ENCODE measurements around the gene MSRB3. TPM values are rescaled to one million over a fixed set of nuclear protein-coding genes. Genes with fewer than 3 reads are reported as not detected.

Gene MSRB3
- total RNA-seq, 1 donor from 2014 or later = not detected

DNA sequence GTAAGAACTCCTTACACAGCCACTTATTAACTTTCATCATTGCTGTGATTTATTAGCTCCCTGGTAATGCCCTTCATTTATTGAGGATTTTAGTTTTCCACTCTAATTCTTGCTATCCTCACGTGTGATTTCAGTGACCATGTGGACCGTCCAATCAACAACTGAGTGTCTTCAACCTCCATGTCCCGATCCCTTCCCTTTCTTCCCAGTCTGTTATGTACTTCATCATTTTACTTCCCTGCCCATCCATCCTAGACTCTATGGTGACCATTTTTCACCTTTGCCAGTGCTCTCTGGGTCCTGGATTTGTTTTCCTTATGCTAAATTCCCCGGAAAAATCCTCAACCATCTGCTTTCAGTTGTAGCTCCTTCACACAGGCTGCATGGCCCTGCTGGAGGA, 111.0 kb downstream of the MSRB3 start:
- intact Hi-C loops (cut with micrococcal nuclease) = no loop called here

- intact Hi-C loops (cut with micrococcal nuclease) = no loop called here
These were observed 113.2 kb downstream of the MSRB3 start for GRCh38 chr12:65391711-65392110.

GRCh38 chr12:65392491-65392890, 114.0 kb downstream of the MSRB3 start:
- intact Hi-C loops (cut with micrococcal nuclease) = no loop called here

- intact Hi-C loops (cut with micrococcal nuclease) = no loop called here
These were observed 124.7 kb downstream of the MSRB3 start for GRCh38 chr12:65403188-65403587.

DNA sequence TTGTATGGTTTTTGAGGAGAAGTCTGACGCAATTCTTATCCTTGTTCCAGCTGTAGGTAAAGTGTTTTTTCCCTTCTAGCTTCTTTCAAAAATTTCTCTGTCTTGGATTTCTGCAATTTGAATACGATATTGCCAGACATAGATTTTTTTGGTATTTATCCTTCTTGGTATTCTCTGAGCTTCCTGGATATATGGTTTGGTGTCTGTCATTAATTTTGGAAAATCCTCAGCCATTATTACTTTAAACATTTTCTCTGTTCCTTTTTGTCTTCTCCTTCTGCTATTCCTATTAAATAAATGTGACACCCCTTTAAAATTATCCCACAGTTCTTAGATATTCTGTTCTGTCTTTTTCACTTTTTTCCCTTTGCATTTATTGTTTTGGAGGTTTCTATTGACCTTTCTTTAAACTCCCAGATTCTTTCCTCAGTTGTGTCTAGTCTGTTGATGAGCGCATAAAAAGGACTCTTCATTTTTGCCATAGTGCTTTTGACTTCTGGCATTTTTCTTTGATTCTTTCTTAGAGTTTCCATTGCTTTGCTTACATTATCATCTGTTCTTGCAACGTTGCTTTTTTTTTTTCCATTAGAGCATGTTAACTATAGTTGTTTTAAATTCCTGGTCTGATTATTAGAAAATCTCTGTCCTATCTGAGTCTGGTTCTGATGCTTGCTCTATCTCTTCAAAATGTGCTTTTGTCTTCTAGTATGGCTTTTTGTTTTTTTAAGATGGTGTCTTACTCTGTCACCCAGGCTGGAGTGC, 129.1 kb downstream of the MSRB3 start:
- intact Hi-C loops (cut with micrococcal nuclease) = no loop called here

DNA sequence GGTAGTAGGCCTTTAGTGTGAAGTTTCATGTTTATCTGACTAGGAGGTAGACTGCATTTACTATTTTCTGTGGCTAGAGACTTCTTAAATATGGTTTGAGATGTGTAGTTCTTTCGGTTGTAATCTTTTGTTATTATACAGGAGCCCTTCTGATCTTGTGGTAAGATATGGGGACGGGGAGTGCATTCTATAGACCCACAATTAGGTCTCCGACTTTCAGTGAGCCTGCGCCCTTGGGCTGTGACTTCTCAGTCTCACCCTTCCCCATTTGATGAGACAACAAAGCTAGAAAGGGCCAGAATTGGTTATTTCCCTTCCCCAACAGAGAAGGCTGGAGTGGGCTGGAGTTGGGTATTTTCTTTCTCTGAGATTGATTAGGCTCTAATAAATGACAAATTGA, 130.0 kb downstream of the MSRB3 start:
- intact Hi-C loops (cut with micrococcal nuclease) = no loop called here

DNA sequence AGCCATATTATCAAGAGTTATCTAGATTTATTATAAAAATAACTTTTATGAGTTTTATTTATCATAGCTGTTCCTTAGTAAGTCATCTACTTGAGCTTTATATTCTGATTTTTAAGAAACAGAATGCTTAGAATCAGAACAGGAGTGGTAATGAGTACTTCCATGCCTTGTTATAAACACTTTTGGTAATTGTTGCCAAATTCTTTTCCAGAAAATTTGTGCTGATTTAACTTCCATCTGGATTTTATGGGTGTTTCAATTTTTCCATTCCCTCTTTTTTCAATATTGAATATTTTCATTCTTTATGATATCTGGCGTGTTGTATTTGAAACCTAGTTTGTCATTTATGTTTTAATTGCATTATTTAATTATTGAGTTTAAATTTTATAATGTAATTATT, 131.2 kb downstream of the MSRB3 start:
- intact Hi-C loops (cut with micrococcal nuclease) = no loop called here

DNA sequence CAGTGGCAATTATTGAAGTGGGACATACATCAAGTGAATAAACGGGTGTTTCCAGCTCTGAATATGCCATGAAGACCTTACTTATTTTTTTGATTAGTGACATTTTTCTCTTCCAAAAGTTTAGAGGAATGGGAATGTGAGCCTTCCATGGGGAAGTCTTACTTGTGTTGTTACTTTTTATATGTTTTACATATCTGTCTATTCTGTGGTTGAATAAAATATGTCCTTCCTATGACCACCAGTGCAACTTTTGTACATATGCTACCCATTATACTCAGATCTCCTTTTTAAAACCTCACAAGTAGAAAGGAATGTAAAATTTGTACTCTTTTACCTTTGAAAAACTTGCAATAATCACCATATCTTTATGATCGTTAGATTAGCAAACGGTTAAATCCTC, 132.7 kb downstream of the MSRB3 start:
- intact Hi-C loops (cut with micrococcal nuclease) = no loop called here

GRCh38 chr12:65414526-65414925, 136.0 kb downstream of the MSRB3 start:
- intact Hi-C loops (cut with micrococcal nuclease) = no loop called here

- intact Hi-C loops (cut with micrococcal nuclease) = no loop called here
These were observed 137.3 kb downstream of the MSRB3 start for GRCh38 chr12:65415826-65416225.

DNA sequence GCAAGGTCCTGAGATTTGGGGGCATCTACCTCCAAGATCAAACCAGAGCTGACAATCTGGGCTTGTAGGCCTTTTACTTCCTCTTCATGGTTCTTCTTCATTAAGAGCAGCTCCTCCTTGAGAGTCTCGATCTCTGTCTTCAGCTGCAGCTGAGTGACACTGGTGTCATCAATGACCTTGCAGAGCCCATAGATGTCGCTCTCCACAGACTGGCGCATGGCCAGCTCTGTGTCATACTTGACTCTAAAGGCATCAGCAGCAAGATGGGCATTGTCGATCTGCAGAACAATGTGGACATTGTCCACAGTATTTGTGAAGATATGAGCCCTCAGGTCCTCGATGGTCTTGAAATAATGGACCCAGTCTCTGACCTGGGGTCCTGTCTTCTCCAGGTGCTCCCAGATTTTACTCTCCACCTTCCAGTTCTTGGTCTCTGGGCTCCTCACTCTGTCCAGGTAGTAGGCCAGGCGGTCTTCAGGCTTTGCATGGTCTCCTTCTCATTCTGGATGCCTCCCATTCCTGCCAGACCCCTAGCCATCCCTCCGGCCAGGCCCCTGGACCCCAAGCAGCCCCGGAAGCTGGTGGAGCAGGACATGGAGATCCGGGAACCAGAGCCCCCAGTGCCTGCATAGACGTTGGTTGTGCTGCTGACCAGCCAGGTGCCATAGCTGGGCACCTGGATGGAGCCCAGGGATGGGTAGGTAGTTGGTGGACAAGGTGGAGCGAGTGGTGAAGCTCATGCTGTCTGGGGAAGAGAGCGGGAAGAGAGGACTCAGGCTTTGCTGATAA, 141.0 kb downstream of the MSRB3 start:
- intact Hi-C loops (cut with micrococcal nuclease) = no loop called here

DNA sequence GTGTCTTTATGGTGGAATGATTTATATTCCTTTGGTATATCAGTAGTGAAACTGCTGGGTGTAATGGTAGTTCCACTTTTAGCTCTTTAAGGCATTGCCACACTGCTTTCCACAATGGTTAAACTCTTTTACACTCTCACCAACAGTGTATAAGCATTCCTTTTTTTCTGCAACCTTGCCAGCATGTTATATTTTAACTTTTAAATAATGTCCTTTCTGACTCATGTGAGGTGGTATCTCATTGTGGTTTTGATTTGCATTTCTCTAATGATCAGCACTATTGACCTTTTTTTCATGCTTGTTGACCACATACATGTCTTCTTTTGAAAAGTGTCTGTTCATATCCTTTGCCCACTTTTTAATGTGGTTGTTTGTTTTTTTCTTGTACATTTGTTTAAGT, 142.5 kb downstream of the MSRB3 start:
- intact Hi-C loops (cut with micrococcal nuclease) = no loop called here

DNA sequence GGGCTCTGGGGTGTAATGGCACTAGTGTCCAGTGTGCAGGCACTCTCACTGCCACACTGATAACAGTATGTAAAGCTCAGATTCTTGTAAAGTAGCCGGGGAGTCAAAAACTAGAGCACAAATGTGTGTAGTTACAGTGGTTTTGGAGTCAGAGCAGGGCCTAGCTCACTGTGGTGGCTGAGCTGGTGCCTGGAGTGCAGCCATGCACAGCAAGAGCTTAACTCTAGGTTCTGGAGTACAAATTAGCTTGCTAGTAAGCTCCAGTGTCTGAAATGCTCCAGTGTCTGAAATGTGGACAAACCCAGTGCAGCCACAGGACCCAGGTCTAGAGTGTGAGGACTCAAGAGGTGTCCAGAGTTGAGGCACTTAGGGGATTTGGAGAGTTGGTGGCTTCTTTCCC, 149.2 kb downstream of the MSRB3 start:
- intact Hi-C loops (cut with micrococcal nuclease) = no loop called here

- intact Hi-C loops (cut with micrococcal nuclease) = no loop called here
These were observed 151.5 kb downstream of the MSRB3 start for GRCh38 chr12:65430006-65430405.

DNA sequence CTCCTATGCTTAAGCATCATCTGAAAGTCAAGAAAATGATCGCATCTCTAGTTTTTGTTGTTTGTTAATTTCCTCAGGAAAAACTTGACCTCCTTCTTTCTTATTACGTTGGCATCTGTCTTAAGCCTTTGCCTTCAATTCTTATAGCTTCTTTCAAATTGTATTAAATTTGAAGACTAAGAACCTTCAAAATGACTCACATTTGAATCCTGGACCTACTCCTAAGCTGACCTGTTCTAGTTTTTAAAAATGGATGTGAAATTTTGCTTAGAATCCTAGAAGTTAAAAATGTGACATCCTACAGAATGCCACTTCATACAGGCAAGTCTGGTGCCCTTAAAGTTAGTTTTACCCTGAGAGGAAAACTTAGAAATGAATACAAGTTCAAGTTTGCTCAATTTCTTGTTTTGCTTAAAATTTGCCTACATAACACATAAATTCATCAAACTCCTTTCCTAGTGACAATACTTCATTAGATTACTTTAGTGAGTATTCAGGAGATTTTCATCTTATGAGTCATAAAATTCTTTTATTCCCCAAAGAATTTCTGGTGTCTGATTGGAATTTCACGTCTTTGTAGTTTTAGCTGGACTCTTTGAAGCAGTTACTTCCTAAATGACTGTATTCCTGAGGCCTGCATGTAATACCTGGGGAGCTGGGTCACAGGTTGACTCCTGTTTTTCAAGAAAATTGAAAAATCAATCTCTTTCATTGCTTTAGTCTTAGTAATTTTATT, 152.3 kb downstream of the MSRB3 start:
- intact Hi-C loops (cut with micrococcal nuclease) = no loop called here

DNA sequence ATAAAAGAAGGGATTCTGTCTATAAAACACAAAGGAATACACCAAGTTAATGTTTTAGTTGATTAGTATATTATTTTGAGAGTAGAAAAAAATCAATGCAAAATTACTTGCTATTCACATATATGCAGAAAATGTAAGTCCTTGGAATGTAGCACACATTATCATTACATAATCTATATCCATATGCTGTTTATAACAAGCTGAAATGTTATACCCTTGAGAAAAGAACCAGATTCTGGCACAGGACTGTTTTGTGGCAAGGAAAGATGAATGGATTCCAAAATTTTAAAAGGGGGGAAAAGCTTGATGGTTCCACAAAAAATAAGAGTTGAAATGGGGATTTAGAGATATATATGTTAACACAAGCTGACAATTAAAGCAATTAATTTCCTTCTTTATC, 153.6 kb downstream of the MSRB3 start:
- intact Hi-C loops (cut with micrococcal nuclease) = no loop called here

DNA sequence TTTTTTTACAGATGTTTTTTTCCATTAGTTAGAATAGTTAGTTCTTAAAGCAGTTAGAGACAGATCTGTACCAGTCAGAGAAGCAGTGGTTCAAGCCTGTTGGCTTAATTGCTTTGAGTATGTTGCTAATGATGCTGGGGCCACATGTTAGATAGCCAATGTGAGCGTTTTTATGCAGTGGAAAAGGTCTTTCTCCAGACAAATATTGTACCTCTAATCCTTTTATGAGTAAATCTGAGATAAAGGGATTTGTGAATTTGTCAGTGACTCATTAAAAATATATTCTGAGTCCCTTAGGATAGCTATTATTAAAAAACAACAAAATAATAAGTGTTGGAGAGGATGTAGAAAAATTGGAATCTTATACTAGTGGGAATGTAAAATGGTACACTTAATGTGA, 154.2 kb downstream of the MSRB3 start:
- intact Hi-C loops (cut with micrococcal nuclease) = no loop called here

DNA sequence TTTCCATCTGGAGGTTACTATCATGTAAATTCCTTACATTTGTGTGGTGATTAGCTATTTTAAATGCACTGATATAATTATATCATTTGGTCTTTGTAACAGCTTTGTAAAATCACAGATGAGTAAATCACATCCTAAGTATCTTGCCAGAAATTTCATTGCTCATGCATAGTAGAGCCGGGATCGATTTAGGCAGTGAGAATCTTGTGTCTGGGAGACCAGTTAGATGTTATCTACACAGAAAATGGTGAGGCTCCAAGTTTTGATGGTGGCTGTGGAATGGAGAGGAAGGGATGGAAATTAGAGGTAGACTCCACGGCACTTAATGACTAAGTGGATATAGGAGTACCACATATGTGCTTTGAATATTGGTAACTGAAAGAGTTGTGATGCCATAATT, 156.3 kb downstream of the MSRB3 start:
- intact Hi-C loops (cut with micrococcal nuclease) = no loop called here

DNA sequence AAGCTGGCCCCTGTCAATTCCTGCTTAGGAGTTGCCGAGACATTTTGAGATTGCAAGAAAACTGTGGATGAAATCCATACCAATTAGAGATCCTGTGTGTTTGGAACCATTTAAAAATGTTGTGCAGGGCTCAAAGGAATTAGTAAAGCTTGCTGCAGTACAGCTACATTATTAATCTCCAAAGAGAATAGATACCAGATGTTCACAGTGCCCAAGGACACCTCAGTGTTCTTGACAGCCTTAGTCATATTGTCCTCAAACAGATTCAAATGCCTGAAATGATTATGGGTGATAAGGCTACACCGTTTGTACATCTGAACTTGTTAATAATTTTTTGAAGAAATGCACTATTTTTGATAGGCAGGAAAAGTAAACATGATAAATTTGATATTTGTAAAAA, 164.6 kb downstream of the MSRB3 start:
- intact Hi-C loops (cut with micrococcal nuclease) = no loop called here

- intact Hi-C loops (cut with micrococcal nuclease) = no loop called here
These were observed 166.5 kb downstream of the MSRB3 start for GRCh38 chr12:65444996-65445395.

DNA sequence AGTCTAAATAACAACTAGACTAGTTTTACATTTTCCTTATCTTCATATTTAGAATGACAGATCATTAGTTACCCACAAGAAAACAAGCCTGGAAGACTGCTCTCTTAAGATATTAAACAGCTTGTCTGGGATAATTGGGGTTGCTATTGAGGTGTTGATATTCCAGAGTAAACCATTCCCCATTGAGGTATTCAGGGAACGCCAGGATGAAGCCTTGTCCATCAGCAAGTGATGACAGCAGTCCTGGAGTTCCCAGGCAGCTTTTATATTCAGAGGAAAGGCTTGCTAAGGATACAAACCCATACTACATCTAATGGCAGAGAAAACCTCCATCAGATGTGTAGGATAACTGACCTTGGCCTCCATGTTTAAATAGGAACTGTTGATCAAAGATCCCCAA, 168.4 kb downstream of the MSRB3 start:
- intact Hi-C loops (cut with micrococcal nuclease) = no loop called here

- intact Hi-C loops (cut with micrococcal nuclease) = no loop called here
These were observed 170.9 kb downstream of the MSRB3 start for GRCh38 chr12:65449400-65449799.
